Uterus (tissue), 2 donors: ENCODE measurements around the gene SEMA3B.

Experiments used
- CTCF ChIP-seq, 4 experiments: fragments of 200-600 bp in 2 of 4; fragments of 450-650 bp in 2 of 4; sonication (generic) in 2 of 4; IDR thresholded peaks; one replicate each; pipeline ENCODE4 v1.5.1; 2016 to 2019; ENCODE audit warnings: antibody characterized with exemption in 4 of 4, mild to moderate bottlenecking in 2 of 4, moderate library complexity in 1 of 4
- POLR2A ChIP-seq, 2 donors: fragments of 450-650 bp; IDR thresholded peaks; one replicate each; pipeline ENCODE4 v1.6.1; 2016; ENCODE audit warnings: antibody characterized with exemption in 2 of 2, mild to moderate bottlenecking in 1 of 2, moderate library complexity in 1 of 2

- TF ChIP-seq CTCF (IDR thresholded peaks at IDR 0.05) (no peak), POLR2A (IDR thresholded peaks at IDR 0.05) (no peak)
These were observed 6.4 kb downstream of the SEMA3B start for GRCh38 chr3:50275141-50275995.
